ENCODE results near the gene ANKRD50. TPM values are rescaled to one million over a fixed set of nuclear protein-coding genes. Genes with fewer than 3 reads are reported as not detected.

Gene ANKRD50
- 11.7 TPM for total RNA-seq
- long read RNA-seq, partial matches to known transcripts = 1 of 1 reads
- long read RNA-seq, other reads (novel, unspliced or antisense) = 0 of 1 reads

DNA sequence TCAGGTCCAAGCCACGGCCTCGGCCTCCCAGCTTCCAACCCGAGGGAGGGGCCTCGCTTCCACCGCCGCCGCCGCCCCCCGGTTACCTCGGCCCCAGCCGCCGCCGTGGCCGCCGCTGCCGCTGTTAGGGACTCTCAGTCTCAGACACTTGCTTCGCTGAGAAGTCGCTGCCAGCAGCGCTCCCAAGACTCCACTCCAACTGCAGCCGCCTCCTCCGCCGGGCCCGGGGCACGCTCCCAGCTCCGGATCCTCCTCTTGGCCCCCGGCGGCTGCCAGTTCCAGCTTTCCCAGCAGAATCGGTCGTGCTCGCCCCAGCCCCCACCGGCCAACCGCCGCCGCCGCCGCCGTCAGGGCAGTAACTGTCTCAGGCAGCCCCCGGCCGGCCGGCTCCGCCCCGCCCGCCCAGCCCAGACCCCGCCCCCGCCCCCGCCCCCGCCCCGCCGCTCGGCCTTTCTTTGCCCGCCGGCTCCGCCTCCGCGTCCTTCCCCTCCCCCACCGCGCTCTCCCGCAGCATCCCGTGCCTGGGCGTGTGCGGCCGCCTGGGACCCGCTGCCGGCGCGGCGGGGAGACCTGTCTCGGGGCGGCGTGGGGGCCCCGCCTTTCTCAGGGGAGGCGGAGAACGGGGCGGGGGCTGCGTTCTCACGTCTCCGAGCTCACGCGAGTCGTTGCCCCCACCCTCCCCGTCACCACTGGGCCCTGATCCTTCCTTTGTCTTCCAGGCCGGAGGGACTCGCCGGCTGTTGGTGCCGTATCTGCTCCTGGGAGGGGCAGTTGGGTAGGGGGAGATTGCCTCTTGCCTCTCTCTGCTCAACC, at the start of gene ANKRD50:
ANKRD50 (minus strand) TSS at position 361 of the 813 bp plus-strand sequence. CDS start 2,221 bp downstream, outside the sequence.
- peak; percentile 95 for DNase-seq (ENCODE audit: low spot score)

DNA sequence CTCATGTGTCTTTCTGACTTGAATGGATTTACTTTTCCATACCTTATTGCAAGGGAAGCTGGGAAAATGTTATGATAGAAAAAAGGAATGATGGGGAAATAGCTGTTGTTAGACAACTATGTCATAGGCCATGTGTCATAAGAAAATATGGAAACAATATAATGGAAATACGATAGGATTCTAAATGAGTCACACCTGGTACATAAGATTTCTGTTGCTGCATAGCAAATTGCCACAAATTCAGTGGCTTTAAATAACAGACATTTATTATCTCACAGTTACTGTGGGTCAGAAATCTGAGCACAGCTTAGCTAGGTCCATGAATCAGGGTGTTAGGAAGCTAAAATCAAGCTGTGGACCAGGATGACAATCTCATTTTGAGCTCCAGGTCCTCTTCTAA, 44.6 kb upstream of the ANKRD50 start:
- no peak for DNase-seq (ENCODE audit: low spot score)

GRCh38 chr4:124754681-124755080, 42.1 kb upstream of the ANKRD50 start:
- no peak for DNase-seq (ENCODE audit: low spot score)

DNA sequence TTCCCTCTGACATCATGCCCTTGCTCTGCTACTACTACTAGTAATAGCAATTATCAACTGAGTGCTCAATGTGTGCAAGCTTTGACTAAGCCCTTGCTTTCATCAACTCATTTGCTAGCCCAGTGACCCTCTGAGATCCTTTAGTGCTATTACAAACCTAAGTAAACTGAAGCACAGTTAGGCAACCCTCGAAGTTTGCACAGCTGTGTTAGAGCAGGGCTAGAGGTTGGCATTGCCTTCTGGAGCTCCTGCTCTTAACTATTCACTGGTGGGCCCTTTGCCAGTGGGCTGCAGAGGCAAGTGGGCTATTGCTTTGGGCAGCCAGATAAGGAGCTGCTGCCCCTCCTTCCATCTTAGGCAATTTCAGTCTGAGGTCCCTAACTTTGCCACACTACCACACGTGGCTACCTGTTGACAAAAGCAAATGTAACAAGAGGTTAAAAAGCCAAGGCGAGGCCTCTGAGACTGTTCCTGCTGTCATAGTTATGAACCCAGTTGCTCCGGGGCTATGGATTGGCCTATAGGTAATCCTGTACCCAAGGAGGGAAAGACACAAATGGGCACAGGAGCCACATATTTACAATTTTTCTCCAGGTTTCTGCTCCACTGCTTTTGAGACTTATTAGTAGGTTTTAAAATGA, 41.5 kb upstream of the ANKRD50 start:
- DNase-seq (ENCODE audit: low spot score) = no peak

- no peak for DNase-seq (ENCODE audit: low spot score)
Measured at GRCh38 chr4:124749421-124749820, 36.9 kb upstream of the ANKRD50 start.

GRCh38 chr4:124748965-124749364, 36.4 kb upstream of the ANKRD50 start:
- DNase-seq (ENCODE audit: low spot score) = no peak

DNA sequence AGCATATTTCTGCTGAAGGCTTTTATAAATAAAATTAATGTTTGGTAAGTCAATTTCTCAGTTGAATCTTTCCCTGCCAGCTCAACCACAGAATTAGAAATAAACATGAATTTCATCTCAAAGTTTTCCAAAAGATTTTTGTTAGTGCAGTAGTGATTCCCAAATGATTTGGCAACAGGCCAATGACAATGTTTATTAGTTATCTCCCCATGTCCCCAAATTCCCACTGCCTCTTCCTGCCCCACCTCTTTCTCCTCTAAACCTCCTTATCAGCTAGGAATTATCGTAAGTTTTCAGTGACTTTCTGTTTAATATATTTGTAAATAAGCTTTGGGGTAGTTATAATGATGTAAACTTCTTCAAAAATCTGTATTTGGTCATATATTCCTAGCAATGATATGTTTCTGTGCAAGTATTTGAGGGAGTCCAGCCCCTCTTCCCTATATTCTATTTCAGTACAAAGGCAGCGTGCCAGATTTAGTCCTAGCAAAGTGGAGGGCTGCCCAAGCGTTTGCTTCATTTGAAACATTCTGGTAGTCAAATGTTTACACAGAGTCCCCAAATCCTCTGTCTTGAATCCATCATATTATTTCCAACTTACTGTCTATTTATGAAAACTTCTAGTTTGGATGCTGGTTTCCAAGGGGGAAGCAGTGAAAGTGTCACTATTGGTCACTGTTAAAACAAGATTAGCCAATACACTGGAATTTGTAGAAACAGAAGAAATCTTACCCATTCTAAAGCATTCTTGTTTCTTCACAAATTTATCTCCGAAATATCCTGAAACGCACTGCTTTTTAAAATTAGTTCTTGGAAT, 33.7 kb upstream of the ANKRD50 start:
- DNase-seq (ENCODE audit: low spot score) = no peak

- no peak for DNase-seq (ENCODE audit: low spot score)
Measured at GRCh38 chr4:124743711-124744110, 31.2 kb upstream of the ANKRD50 start.

GRCh38 chr4:124740501-124740900, 28.0 kb upstream of the ANKRD50 start:
- no peak for DNase-seq (ENCODE audit: low spot score)

DNA sequence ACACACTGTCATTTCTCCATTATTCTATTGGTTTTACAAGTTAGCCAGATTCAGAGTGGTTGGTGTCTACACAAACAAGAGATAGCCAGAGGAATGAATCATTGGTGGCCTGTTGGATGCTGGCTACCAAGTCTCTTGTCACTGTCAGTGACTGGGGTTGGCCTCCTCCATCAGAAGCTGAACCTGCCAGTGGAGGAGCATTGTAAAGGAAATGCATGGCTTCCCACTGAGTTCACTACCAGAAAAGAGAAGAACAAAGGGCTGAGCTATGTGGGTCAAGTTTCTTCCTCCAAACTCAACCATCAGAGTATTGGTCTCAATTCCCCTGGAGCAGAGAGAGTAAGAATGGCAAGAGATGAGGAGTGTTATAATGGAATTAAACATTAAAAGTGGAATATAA, 26.5 kb upstream of the ANKRD50 start:
- no peak for DNase-seq (ENCODE audit: low spot score)

GRCh38 chr4:124737619-124738018, 25.1 kb upstream of the ANKRD50 start:
- no peak for DNase-seq (ENCODE audit: low spot score)

DNA sequence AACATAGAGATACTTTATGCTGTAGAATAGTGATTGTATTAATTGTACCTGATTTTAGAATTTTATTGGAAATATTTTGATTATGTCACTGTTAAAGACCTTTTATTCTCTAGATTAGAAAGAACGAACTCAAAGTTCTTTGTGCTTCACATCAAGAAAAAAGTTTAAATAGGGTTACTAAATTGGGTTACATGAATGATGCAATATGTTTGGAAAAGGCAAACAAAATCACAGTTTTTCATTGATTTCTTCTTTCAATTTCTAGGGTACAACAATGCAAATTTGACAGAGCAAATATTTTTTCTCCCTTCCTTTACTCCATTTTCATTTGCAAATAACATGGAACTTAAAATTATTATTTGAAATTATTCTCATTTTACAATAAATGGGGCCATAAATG, 24.0 kb upstream of the ANKRD50 start:
- no peak for DNase-seq (ENCODE audit: low spot score)

DNA sequence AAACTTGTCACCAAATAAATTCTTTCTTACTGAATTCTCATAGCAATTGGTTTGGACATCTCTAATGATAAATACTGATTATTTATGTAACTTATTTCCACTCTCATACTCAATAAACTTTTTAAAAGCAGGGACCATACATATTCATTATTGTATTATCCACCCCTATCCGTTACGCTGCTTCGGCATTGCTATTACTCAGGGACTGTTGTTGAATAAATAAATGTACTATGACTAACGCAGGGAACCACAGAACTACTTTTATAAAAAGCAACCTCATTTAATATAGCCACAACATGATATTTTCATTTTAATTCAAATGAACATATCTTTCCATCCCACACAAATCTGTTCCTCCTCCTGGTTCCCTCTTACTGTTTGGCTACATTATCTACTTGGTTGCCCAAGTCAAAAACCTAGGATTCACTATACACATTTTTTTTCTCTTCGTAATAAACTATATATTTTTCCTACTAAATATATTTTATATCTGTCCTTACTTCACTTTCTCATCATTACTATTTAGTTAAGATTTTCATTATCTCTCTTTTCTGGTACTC, 14.9 kb upstream of the ANKRD50 start:
- DNase-seq (ENCODE audit: low spot score) = no peak

GRCh38 chr4:124726269-124726668, 13.7 kb upstream of the ANKRD50 start:
- no peak for DNase-seq (ENCODE audit: low spot score)

GRCh38 chr4:124722071-124722470, 9.5 kb upstream of the ANKRD50 start:
- no peak for DNase-seq (ENCODE audit: low spot score)

DNA sequence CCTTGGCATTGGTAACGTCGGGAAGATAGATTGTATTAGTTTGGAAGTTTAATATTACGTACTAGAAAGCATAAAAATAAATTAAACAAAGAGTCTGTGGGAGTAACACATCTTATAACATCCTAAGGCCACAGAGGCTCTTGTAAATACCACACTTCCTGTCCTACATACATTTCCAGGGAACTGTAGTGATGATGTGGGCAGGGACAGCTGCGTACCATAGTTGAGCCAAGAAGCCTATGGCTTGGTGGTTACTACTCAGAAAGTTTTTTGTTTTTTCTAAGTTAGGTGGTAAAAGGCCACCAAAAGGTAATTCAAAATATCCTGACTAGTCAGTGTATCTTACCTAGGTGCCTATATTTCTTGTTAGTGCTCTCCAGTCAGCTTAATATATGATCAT, 4.6 kb upstream of the ANKRD50 start:
- DNase-seq (ENCODE audit: low spot score) = no peak

- peak; percentile 89 for DNase-seq (ENCODE audit: low spot score)
Measured at GRCh38 chr4:124713185-124713592, 657 bp upstream of the ANKRD50 start.

DNA sequence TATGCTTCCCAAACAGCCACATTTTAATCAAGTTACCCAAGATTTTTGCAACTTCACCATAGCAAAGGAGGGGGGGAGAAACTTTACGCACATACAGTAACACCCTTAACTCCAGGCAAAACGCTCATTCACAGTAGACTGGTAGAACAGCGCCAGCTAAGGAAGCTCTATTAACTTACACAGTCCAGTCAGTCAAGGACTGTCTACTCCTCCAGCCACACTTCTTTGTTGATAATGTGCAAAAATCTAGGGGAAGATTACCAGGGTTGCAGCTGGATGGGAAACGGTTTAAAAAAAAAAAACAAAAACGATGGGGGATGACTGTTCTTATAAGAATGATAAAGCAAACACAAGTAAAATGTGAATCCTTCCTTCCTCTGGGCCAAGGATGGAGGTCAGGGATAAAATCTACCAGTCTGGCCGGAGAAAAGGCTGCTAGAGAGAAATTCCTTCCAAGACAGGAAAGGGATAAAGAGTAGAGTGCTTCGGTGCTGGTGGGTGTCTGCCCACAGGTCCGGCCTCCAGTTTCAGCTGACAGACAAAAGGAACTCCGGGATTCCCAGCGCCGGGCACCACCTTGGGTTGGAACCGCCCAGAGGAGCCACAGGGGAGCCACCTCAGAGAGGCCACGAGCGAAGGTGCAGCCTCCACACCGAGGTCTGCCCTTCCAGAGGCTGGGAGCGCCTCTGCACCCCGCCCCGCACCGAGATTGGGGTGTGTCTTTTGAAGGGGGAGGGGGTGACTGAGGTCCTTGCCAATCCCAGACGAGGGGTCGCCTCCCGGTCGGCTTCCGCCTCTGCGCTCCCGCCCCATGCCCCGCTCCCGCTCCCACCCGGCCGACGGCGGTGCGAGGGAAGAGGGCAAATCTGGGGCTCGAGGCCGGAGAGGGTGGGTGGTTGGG, 811 bp downstream of the ANKRD50 start:
- peak; percentile 90 for DNase-seq (ENCODE audit: low spot score)

DNA sequence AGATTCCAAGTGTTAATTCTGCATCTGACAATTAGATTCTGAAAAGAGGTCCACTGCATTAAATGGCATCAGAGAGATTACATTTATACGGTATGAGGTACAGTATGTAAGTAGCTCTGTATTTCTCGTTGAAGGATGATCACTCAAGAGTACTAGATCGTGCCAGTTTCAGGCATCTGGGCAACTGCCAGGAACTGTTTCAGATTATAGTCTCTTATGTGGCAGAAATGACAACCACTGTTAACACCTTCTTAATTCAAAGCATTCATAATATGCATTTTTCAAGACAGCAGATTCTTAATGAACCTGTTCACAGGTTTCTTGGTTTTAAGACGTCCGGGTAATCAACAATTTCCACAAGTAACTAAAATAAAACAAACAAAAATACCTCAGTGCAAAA, 1.6 kb downstream of the ANKRD50 start:
- no peak for DNase-seq (ENCODE audit: low spot score)

GRCh38 chr4:124710015-124710741, 2.4 kb downstream of the ANKRD50 start:
- DNase-seq (ENCODE audit: low spot score) = no peak
